GM23338 (cell line): ENCODE data around the gene B4GALT1. TPM values are rescaled to one million over a fixed set of nuclear protein-coding genes. Genes with fewer than 3 reads are reported as not detected.

Experiments used
- ATAC-seq: fragments of 200-7000 bp; cut with Tn5 transposase; 3 replicates; pipeline ENCODE4 v1.9.1; 2020
- DNase-seq: peaks from one replicate; pipeline ENCODE4 v3.0.0-alpha.2; 2015; ENCODE audit warnings: low spot score
- H2AFZ ChIP-seq: fragments of 200-600 bp; sonication (generic); 2 replicates; pipeline ENCODE4 v1.8.0; 2016; ENCODE audit warnings: antibody characterized with exemption, mild to moderate bottlenecking, moderate library complexity
- H3F3A ChIP-seq: fragments of 200-600 bp; sonication (generic); replicated peaks from 2 replicates; pipeline ENCODE4 v1.8.0; 2017; ENCODE audit warnings: antibody characterized with exemption, mixed run types, low read depth
- H3K27ac ChIP-seq: fragments of 200-600 bp; sonication (generic); 2 replicates; pipeline ENCODE4 v1.6.1; 2016; ENCODE audit warnings: low read depth
- H3K27me3 ChIP-seq: fragments of 200-600 bp; sonication (generic); 2 replicates; pipeline ENCODE4 v1.8.0; 2016; ENCODE audit warnings: mild to moderate bottlenecking, mixed run types, moderate library complexity; ENCODE audit not compliant: insufficient read depth
- H3K36me3 ChIP-seq: fragments of 200-600 bp; sonication (generic); 2 replicates; pipeline ENCODE4 v1.8.0; 2016; ENCODE audit warnings: mild to moderate bottlenecking; ENCODE audit not compliant: insufficient read depth
- H3K4me1 ChIP-seq: fragments of 200-600 bp; sonication (generic); 2 replicates; pipeline ENCODE4 v1.8.0; 2016; ENCODE audit warnings: mild to moderate bottlenecking, moderate library complexity; ENCODE audit not compliant: insufficient read depth
- H3K4me2 ChIP-seq: fragments of 200-600 bp; sonication (generic); 2 replicates; pipeline ENCODE4 v1.7.1; 2017; ENCODE audit warnings: mixed run types
- H3K4me3 ChIP-seq: fragments of 200-600 bp; sonication (generic); 2 replicates; pipeline ENCODE4 v1.6.1; 2016; ENCODE audit warnings: mixed run types
- H3K79me2 ChIP-seq: fragments of 200-600 bp; sonication (generic); replicated peaks from 2 replicates; pipeline ENCODE4 v1.8.0; 2017; ENCODE audit warnings: mild to moderate bottlenecking; ENCODE audit not compliant: insufficient read depth
- H3K9me2 ChIP-seq: fragments of 200-600 bp; sonication (generic); 2 replicates; pipeline ENCODE4 v1.8.0; 2017; ENCODE audit not compliant: insufficient read depth
- H4K20me1 ChIP-seq: fragments of 200-600 bp; sonication (generic); replicated peaks from 2 replicates; pipeline ENCODE4 v1.8.0; 2017; ENCODE audit warnings: mild to moderate bottlenecking; ENCODE audit not compliant: insufficient read depth
- H3K27ac Mint-ChIP-seq: 2 replicates; pipeline ENCODE4 v1.8.0; 2020; ENCODE audit warnings: inconsistent platforms, mild to moderate bottlenecking, moderate library complexity, mixed read lengths
- H3K27me3 Mint-ChIP-seq: 3 replicates; pipeline ENCODE4 v1.8.0; 2022; ENCODE audit warnings: low read depth, mild to moderate bottlenecking, moderate library complexity, mixed read lengths, inconsistent platforms; ENCODE audit not compliant: insufficient read depth, poor library complexity
- H3K36me3 Mint-ChIP-seq: 3 replicates; pipeline ENCODE4 v1.8.0; 2021; ENCODE audit warnings: low read depth, mild to moderate bottlenecking, inconsistent platforms, moderate library complexity, mixed read lengths
- H3K4me1 Mint-ChIP-seq: 3 replicates; pipeline ENCODE4 v1.8.0; 2020; ENCODE audit warnings: mild to moderate bottlenecking, inconsistent platforms, mixed read lengths
- H3K4me3 Mint-ChIP-seq: 3 replicates; pipeline ENCODE4 v1.8.0; 2021; ENCODE audit warnings: moderate library complexity, mild to moderate bottlenecking, inconsistent platforms, mixed read lengths
- H3K9me3 Mint-ChIP-seq: 3 replicates; pipeline ENCODE4 v1.8.0; 2020; ENCODE audit warnings: moderate library complexity, mild to moderate bottlenecking, inconsistent platforms, mixed read lengths
- CREB1 ChIP-seq: fragments of 250-450 bp; sonication (Bioruptor Pico); IDR thresholded peaks from 2 replicates; pipeline ENCODE4 v1.5.0; 2020; ENCODE audit warnings: low read depth, mild to moderate bottlenecking, moderate library complexity
- CTCF ChIP-seq, 2 experiments: fragments of 200-600 bp in 1 of 2; sonication (generic) in 1 of 2; conservative IDR thresholded peaks; 2 replicates each; pipeline versions ENCODE4 v1.5.1 to v1.6.1; 2016 to 2017; ENCODE audit warnings: antibody characterized with exemption in 2 of 2, low read depth in 2 of 2, mild to moderate bottlenecking in 2 of 2, moderate library complexity in 1 of 2
- EZH2 ChIP-seq: fragments of 200-600 bp; sonication (generic); IDR thresholded peaks from one replicate; pipeline ENCODE4 v1.8.0; 2017; ENCODE audit warnings: antibody characterized with exemption, mild to moderate bottlenecking, low read depth; ENCODE audit not compliant: unreplicated experiment
- EZH2phosphoT487 ChIP-seq: fragments of 200-600 bp; sonication (generic); IDR thresholded peaks from one replicate; pipeline ENCODE4 v1.8.1; 2018; ENCODE audit warnings: antibody characterized with exemption; ENCODE audit not compliant: unreplicated experiment
- JUNB ChIP-seq: IDR thresholded peaks from one replicate; pipeline ENCODE4 v1.6.1; 2016; ENCODE audit warnings: antibody characterized with exemption; ENCODE audit not compliant: unreplicated experiment
- NANOG ChIP-seq: IDR thresholded peaks from 2 replicates; pipeline ENCODE4 v1.6.1; 2016; ENCODE audit warnings: antibody characterized with exemption, borderline replicate concordance
- REST ChIP-seq: IDR thresholded peaks from one replicate; pipeline ENCODE4 v1.6.1; 2018; ENCODE audit warnings: antibody characterized with exemption; ENCODE audit not compliant: unreplicated experiment
- STAT1 ChIP-seq: IDR thresholded peaks from one replicate; pipeline ENCODE4 v1.6.1; 2016; ENCODE audit warnings: antibody characterized with exemption; ENCODE audit not compliant: unreplicated experiment
- ZNF114 ChIP-seq: fragments of 250-450 bp; sonication (Bioruptor Pico); IDR thresholded peaks from 2 replicates; pipeline ENCODE4 v1.5.0; 2020; ENCODE audit warnings: mild to moderate bottlenecking, moderate library complexity
- ZNF331 ChIP-seq: fragments of 250-450 bp; sonication (Bioruptor Pico); IDR thresholded peaks from 2 replicates; pipeline ENCODE4 v1.5.0; 2020; ENCODE audit warnings: low read depth, mild to moderate bottlenecking, moderate library complexity
- ZNF462 ChIP-seq: fragments of 250-450 bp; sonication (Bioruptor Pico); IDR thresholded peaks from 2 replicates; pipeline ENCODE4 v1.5.0; 2020; ENCODE audit warnings: mild to moderate bottlenecking, moderate library complexity
- polyA plus RNA-seq: library from polyadenylated mRNA; unstranded; fragments of >200 nt; fragmentation: Nextera tagmentation; extraction: Ambion mirVana; gene quantifications from 2 replicates; pipeline ENCODE4 v1.2.1, GENCODE V29; 2016
- total RNA-seq: library from RNA; depleted of rRNA; stranded (reverse); fragments of >200 nt; shearing (Covaris generic); gene quantifications from 2 replicates; pipeline ENCODE4 v1.2.3, GENCODE V29; 2014

B4GALT1 gene
- total and polyA plus RNA-seq, 2 experiments from 2014 or later: 6.3 to 15.8 TPM

- Mint-ChIP-seq H3K27me3 (peaks cover 2% of the 10 kb centered on the region), H3K4me1 (peaks cover 6% of the 10 kb centered on the region)
Observed at GRCh38 chr9:33120620-33121019, 46.5 kb downstream of the B4GALT1 start.

GRCh38 chr9:33117796-33118195, 49.3 kb downstream of the B4GALT1 start:
- H3K4me1 ChIP-seq: no peaks in the 10 kb centered on the region
- no peak overlapping the region for H3K4me3 ChIP-seq
- no peak overlapping the region for H2AFZ ChIP-seq
- no peaks in the 10 kb centered on the region for H3K36me3 ChIP-seq
- no peaks in the 10 kb centered on the region for H3K79me2 ChIP-seq
- no peak overlapping the region for H3K27ac ChIP-seq
- Mint-ChIP-seq H3K27ac (0 out of 2 replicates have a peak overlapping the region, but pooled peaks have one; percentile 61), H3K4me3 (no peak overlapping the region), H3K9me3 (no peaks in the 10 kb centered on the region), H3K36me3 (peaks cover 2% of the 10 kb centered on the region; the same call in 1 of the 3 replicates), H3K27me3 (peaks cover 4% of the 10 kb centered on the region), H3K4me1 (peaks cover 7% of the 10 kb centered on the region; the same call in 2 of the 3 replicates)
- DNase-seq (no peak), ATAC-seq (no peak)
- H3K9me2 ChIP-seq: no peaks in the 10 kb centered on the region
- no peaks in the 10 kb centered on the region for H3K27me3 ChIP-seq
- H3K4me2 ChIP-seq: no peak overlapping the region
- H4K20me1 ChIP-seq: no peaks in the 10 kb centered on the region
- no peaks in the 10 kb centered on the region for H3F3A ChIP-seq
- TF ChIP-seq ZNF462 (CRISPR knock-in tag) (no peak), REST (no peak), ZNF331 (CRISPR knock-in tag) (no peak), CTCF (conservative IDR thresholded peaks at IDR 0.05; ENCODE audit: low read depth in 2 of 2) (no peak), CREB1 (CRISPR knock-in tag) (no peak), JUNB (no peak), ZNF114 (CRISPR knock-in tag) (no peak), EZH2 (no peak), EZH2phosphoT487 (no peak)

More at GRCh38 chr9:33120620-33121019, 46.5 kb downstream of the B4GALT1 start:
- 0 out of 2 replicates have a peak, but pooled peaks cover under 1% of the 10 kb centered on the region for H3K9me2 ChIP-seq
- no peak for ATAC-seq
- no peaks in the 10 kb centered on the region for H3K4me1 ChIP-seq
- H3F3A ChIP-seq: no peaks in the 10 kb centered on the region
- H4K20me1 ChIP-seq: no peaks in the 10 kb centered on the region; the same call in 1 of the 2 replicates
- H3K4me2 ChIP-seq: no peak overlapping the region
- DNase-seq: no peak
- Mint-ChIP-seq H3K9me3 (no peaks in the 10 kb centered on the region), H3K4me3 (no peak overlapping the region), H3K27ac (peak overlapping the region; percentile 43), H3K36me3 (no peaks in the 10 kb centered on the region)
- H3K27me3 ChIP-seq: no peaks in the 10 kb centered on the region
- H3K36me3 ChIP-seq: no peaks in the 10 kb centered on the region
- H2AFZ ChIP-seq: no peak overlapping the region
- H3K79me2 ChIP-seq: no peaks in the 10 kb centered on the region
- H3K27ac ChIP-seq: no peak overlapping the region
- TF ChIP-seq EZH2 (no peak), STAT1 (no peak), NANOG (no peak), JUNB (no peak), EZH2phosphoT487 (no peak)
- no peak overlapping the region for H3K4me3 ChIP-seq
